ENCODE data around the gene GPS1.

Gene GPS1

GRCh38 chr17:82008258-82008940, 43.3 kb upstream of the GPS1 start:
- Histone ChIP-seq H3K4me2 (ENCODE audit: low read length) (no peak overlapping the region), H4K20me1 (ENCODE audit: insufficient read depth, low read length) (no peaks in the 10 kb centered on the region), H3K9me3 (ENCODE audit: insufficient read depth, low read length) (no peaks in the 10 kb centered on the region), H3K36me3 (replicated peaks; ENCODE audit: low read depth, low read length) (no peaks in the 10 kb centered on the region), H3K9ac (ENCODE audit: low read length) (no peak overlapping the region), H3K27me3 (ENCODE audit: low read depth, low read length) (no peaks in the 10 kb centered on the region), H3K4me1 (ENCODE audit: low read length) (no peaks in the 10 kb centered on the region), H3K27ac (ENCODE audit: low read length) (no peak overlapping the region), H3K79me2 (ENCODE audit: low read length) (no peaks in the 10 kb centered on the region), H2AFZ (ENCODE audit: low read depth, low read length) (no peak overlapping the region), H3K4me3 (ENCODE audit: low read length) (no peak overlapping the region)
- TF ChIP-seq, protein P1, sequence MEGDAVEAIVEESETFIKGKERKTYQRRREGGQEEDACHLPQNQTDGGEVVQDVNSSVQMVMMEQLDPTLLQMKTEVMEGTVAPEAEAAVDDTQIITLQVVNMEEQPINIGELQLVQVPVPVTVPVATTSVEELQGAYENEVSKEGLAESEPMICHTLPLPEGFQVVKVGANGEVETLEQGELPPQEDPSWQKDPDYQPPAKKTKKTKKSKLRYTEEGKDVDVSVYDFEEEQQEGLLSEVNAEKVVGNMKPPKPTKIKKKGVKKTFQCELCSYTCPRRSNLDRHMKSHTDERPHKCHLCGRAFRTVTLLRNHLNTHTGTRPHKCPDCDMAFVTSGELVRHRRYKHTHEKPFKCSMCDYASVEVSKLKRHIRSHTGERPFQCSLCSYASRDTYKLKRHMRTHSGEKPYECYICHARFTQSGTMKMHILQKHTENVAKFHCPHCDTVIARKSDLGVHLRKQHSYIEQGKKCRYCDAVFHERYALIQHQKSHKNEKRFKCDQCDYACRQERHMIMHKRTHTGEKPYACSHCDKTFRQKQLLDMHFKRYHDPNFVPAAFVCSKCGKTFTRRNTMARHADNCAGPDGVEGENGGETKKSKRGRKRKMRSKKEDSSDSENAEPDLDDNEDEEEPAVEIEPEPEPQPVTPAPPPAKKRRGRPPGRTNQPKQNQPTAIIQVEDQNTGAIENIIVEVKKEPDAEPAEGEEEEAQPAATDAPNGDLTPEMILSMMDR (IDR thresholded peaks at IDR 0.05; ENCODE audit: low read depth, low read length) = no peak
- TF ChIP-seq EZH2phosphoT487 (IDR thresholded peaks at IDR 0.05; ENCODE audit: low read depth) = no peak

DNA sequence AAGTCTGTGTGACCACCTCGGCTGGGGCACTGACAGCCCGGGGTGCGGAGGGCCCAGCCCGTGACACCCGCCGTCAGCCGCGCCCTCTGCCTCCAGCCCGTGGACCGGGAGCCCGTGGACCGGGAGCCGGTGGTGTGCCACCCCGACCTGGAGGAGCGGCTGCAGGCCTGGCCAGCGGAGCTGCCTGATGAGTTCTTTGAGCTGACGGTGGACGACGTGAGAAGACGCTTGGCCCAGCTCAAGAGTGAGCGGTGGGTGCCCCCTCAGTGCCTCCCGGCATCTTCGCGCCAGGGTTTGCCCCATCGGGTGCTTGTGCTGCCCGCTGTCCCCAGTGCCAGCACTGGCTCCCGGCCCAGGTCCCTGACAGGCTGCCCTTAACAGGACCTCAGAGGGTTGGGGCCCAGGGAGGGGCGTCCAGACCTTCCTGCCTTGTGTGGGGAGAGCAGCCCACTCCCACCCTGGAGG, 42.7 kb upstream of the GPS1 start:
- H4K20me1 ChIP-seq (ENCODE audit: insufficient read depth, low read length) = no peaks in the 10 kb centered on the region
- no peak overlapping the region for H3K4me3 ChIP-seq (ENCODE audit: low read length)
- no peaks in the 10 kb centered on the region for H3K36me3 ChIP-seq (replicated peaks; ENCODE audit: low read depth, low read length)
- H2AFZ ChIP-seq (ENCODE audit: low read depth, low read length) = no peak overlapping the region
- H3K27me3 ChIP-seq (ENCODE audit: low read depth, low read length) = no peaks in the 10 kb centered on the region
- H3K27ac ChIP-seq (ENCODE audit: low read length) = no peak overlapping the region
- no peak overlapping the region for H3K9ac ChIP-seq (ENCODE audit: low read length)
- no peaks in the 10 kb centered on the region for H3K9me3 ChIP-seq (ENCODE audit: insufficient read depth, low read length)
- TF ChIP-seq, protein P1 (IDR thresholded peaks at IDR 0.05; ENCODE audit: low read depth, low read length) = no peak
- no peak for TF ChIP-seq EZH2phosphoT487 (IDR thresholded peaks at IDR 0.05; ENCODE audit: low read depth)
- no peaks in the 10 kb centered on the region for H3K4me1 ChIP-seq (ENCODE audit: low read length)
- H3K79me2 ChIP-seq (ENCODE audit: low read length) = no peaks in the 10 kb centered on the region
- H3K4me2 ChIP-seq (ENCODE audit: low read length) = no peak overlapping the region

- no peaks in the 10 kb centered on the region for H3K36me3 ChIP-seq (replicated peaks; ENCODE audit: low read depth, low read length)
Observed at GRCh38 chr17:82009413-82009812, 42.3 kb upstream of the GPS1 start.

More at GRCh38 chr17:82009413-82009812, 42.3 kb upstream of the GPS1 start:
- H3K79me2 ChIP-seq (ENCODE audit: low read length) = no peaks in the 10 kb centered on the region
- H3K4me3 ChIP-seq (ENCODE audit: low read length) = no peak overlapping the region
- H3K4me1 ChIP-seq (ENCODE audit: low read length) = no peaks in the 10 kb centered on the region
- H3K27me3 ChIP-seq (ENCODE audit: low read depth, low read length) = no peaks in the 10 kb centered on the region
- H3K4me2 ChIP-seq (ENCODE audit: low read length) = no peak overlapping the region
- H4K20me1 ChIP-seq (ENCODE audit: insufficient read depth, low read length) = no peaks in the 10 kb centered on the region
- no peak overlapping the region for H3K9ac ChIP-seq (ENCODE audit: low read length)
- no peaks in the 10 kb centered on the region for H3K9me3 ChIP-seq (ENCODE audit: insufficient read depth, low read length)
- TF ChIP-seq, protein P1 (IDR thresholded peaks at IDR 0.05; ENCODE audit: low read depth, low read length) = no peak
- TF ChIP-seq EZH2phosphoT487 (IDR thresholded peaks at IDR 0.05; ENCODE audit: low read depth) = no peak
- no peak overlapping the region for H2AFZ ChIP-seq (ENCODE audit: low read depth, low read length)
- no peak overlapping the region for H3K27ac ChIP-seq (ENCODE audit: low read length)
